Activated naive CD4-positive, alpha-beta T cell treated with anti-CD3 and anti-CD28 coated beads, Interleukin-2, amount 50 U/mL, for 16 hours (primary cell): ENCODE results near the gene TIGAR.

ENCODE experiments used
- DNase-seq: peaks from one replicate; pipeline ENCODE4 v3.0.0-alpha.2; 2020

Gene TIGAR

GRCh38 chr12:4386801-4387200 is 65.8 kb downstream of the TIGAR start:
- DNase-seq = no peak

- no peak for DNase-seq
Observed at GRCh38 chr12:4387607-4388006, 66.6 kb downstream of the TIGAR start.

GRCh38 chr12:4388032-4388431 is 67.0 kb downstream of the TIGAR start:
- DNase-seq = no peak

GRCh38 chr12:4388662-4389061 is 67.6 kb downstream of the TIGAR start:
- DNase-seq = no peak

GRCh38 chr12:4392223-4392742 is 71.3 kb downstream of the TIGAR start:
- DNase-seq = no peak

- DNase-seq = no peak
Observed at GRCh38 chr12:4393211-4393610, 72.2 kb downstream of the TIGAR start.

- DNase-seq = no peak
Observed at GRCh38 chr12:4395818-4396217, 74.8 kb downstream of the TIGAR start.

- no peak for DNase-seq
Observed at GRCh38 chr12:4401117-4401516, 80.1 kb downstream of the TIGAR start.

GRCh38 chr12:4402996-4403395 is 82.0 kb downstream of the TIGAR start:
- no peak for DNase-seq
